ENCODE results near the gene E2F1.

The E2F1 gene

DNA sequence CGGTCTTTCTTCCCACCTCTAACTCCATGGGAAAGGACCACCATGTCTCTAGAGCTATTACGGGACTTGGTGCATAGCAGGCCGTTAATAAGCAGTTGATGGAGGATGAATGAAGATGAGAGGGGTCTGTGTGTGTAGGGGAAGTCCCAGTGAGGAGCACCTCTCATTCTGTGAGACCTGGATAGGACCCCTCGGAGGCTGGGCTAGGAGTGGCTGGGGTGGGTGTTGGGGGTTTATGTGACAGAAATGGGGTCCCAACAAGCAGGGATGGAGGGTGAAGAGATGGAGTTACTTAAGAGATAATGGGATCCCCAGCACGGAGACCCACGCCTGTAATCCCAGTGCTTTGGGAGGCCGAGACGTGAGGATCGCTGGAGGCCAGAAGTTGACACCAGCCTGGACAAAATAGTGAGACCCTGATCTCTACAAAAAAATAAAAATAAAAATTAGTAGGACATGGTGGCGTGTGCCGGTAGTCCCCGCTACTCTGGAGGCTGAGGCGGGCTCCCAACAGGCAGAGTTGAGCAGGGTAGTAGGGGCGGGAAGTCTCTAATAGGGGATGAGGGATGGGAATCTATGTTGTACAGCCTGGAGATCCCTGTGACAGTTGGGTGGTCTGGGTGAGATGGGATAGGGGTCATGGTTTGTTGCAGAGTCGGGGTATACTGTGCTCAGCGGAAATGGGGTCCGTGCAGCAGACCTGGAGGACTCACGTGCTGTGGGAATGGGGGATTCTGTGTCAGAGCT, 44.9 kb upstream of the E2F1 start:
- H3K36me3 ChIP-seq = no peaks in the 10 kb centered on the region
- no peaks in the 10 kb centered on the region for H3K27me3 ChIP-seq
- H3K4me1 ChIP-seq = peaks cover 5 to 27% (median 14%) of the 10 kb centered on the region in 4 donors
- peaks cover 0 to 7% (median under 1%) of the 10 kb centered on the region in 3 donors for H3K9me3 ChIP-seq
- peak overlapping the region; percentile 91 to 92 for H3K27ac ChIP-seq
- DNase-seq = no peak
- peak overlapping the region; percentile 60 for H3K4me3 ChIP-seq
- intact Hi-C loops (cut with DNase I; ENCODE audit: low total_unique reads) = loop anchor here (10.0 kb wide), 1 partner anchor 46 kb away; the partner anchor contains the start of gene E2F1
- TF ChIP-seq, protein P1, sequence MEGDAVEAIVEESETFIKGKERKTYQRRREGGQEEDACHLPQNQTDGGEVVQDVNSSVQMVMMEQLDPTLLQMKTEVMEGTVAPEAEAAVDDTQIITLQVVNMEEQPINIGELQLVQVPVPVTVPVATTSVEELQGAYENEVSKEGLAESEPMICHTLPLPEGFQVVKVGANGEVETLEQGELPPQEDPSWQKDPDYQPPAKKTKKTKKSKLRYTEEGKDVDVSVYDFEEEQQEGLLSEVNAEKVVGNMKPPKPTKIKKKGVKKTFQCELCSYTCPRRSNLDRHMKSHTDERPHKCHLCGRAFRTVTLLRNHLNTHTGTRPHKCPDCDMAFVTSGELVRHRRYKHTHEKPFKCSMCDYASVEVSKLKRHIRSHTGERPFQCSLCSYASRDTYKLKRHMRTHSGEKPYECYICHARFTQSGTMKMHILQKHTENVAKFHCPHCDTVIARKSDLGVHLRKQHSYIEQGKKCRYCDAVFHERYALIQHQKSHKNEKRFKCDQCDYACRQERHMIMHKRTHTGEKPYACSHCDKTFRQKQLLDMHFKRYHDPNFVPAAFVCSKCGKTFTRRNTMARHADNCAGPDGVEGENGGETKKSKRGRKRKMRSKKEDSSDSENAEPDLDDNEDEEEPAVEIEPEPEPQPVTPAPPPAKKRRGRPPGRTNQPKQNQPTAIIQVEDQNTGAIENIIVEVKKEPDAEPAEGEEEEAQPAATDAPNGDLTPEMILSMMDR (IDR thresholded peaks at IDR 0.05) = no peak

DNA sequence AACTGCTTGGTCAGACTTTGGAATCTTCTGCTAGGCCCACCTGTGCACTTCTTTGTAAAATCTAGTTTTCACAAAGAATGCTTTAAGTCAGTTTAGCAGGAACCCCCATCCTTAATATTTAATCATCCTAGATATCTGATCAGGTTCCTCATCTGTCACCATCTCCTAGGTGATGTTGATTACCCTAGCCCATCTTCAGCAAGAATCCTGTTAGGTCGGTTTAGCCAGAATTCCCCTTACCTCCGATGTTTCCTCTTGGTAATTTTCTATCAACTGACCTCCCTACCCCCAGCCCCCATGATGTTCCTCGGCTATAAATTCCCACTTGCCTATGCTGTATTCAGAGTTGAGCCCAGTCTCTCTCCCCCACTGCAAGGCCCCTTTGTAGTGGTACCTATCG, 42.9 kb upstream of the E2F1 start:
- DNase-seq = no peak
- H3K27me3 ChIP-seq = no peaks in the 10 kb centered on the region

DNA sequence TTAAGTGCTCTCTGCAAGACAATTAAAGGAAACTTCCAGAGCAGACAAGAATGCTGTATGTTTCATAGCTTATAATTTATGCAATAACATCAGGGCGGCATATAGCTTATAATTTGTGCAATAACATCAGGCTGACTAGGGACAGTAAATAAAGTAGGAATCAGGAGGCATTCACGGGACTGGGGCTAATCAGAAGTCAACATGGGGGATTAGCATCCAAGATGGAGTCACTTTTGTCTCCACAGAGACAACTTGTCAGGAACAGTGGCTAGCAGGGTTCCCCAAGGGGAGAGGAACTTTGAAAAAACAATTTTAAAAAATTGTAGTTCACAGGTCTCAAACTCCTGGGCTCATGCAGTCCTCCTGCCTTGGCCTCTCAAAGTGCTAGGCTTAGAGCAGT, 42.3 kb upstream of the E2F1 start:
- DNase-seq = no peak
- Histone ChIP-seq H3K27ac (no peak overlapping the region), H3K36me3 (no peaks in the 10 kb centered on the region), H3K4me1 (peaks cover under 1 to 17% (median 8%) of the 10 kb centered on the region in 4 donors), H3K4me3 (no peak overlapping the region), H3K27me3 (no peaks in the 10 kb centered on the region), H3K9me3 (no peaks in the 10 kb centered on the region)
- intact Hi-C loops (cut with DNase I; ENCODE audit: low total_unique reads) = no loop called here
- TF ChIP-seq, protein P1 (IDR thresholded peaks at IDR 0.05) = no peak

More for the DNA sequence above, 42.9 kb upstream of the E2F1 start:
- Histone ChIP-seq H3K4me1 (peaks cover 5 to 24% (median 12%) of the 10 kb centered on the region in 4 donors), H3K36me3 (no peaks in the 10 kb centered on the region), H3K9me3 (no peaks in the 10 kb centered on the region), H3K4me3 (no peak overlapping the region), H3K27ac (no peak overlapping the region)
- intact Hi-C loops (cut with DNase I; ENCODE audit: low total_unique reads) = no loop called here
- TF ChIP-seq, protein P1 (IDR thresholded peaks at IDR 0.05) = no peak

DNA sequence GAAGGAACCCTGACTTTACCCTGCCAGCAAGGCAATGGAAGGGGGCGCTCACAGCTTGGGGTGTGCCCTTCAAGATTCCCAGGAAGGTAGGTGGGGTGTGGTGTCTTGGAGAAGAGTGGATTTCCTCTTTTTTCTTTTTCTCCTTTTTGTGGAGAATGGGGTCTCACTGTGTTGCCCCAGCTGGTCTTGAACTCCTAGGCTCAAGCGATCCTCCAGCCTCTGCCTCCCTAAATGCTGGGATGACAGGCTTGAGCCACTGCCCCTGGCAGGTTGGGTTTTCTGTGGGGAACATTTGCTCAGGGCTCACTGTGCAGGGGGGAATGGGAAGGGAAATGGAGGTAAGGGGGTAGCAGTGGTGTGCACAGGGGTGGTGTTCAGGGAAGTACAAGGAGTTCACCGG, 41.6 kb upstream of the E2F1 start:
- Histone ChIP-seq H3K4me3 (no peak overlapping the region), H3K27me3 (no peaks in the 10 kb centered on the region), H3K36me3 (no peaks in the 10 kb centered on the region), H3K4me1 (peaks cover 0 to 11% (median 4%) of the 10 kb centered on the region in 4 donors), H3K9me3 (no peaks in the 10 kb centered on the region), H3K27ac (no peak overlapping the region)
- intact Hi-C loops (cut with DNase I; ENCODE audit: low total_unique reads) = no loop called here
- DNase-seq = no peak
- TF ChIP-seq, protein P1 (IDR thresholded peaks at IDR 0.05) = no peak

DNA sequence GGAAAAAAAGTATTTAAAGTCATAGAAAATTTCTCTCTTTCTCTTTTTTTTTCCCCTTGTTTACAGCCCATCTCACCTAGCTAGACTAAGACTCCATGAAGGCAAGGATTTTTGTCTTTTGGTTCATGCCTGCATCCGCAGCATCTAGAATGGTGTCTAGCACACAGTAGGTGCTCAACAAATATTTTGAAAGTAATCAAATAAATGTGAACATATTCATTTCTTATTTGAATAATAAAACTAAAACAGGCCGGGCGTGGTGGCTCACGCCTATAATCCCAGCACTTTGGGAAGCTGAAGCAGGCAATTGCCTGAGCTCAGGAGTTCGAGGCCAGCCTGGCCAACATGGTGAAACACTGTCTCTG, 40.9 kb upstream of the E2F1 start:
- Histone ChIP-seq H3K27ac (no peak overlapping the region), H3K9me3 (no peaks in the 10 kb centered on the region), H3K36me3 (no peaks in the 10 kb centered on the region), H3K4me3 (no peak overlapping the region), H3K4me1 (peaks cover 0 to 6% (median 3%) of the 10 kb centered on the region in 4 donors), H3K27me3 (no peaks in the 10 kb centered on the region)
- no peak for DNase-seq
- intact Hi-C loops (cut with DNase I; ENCODE audit: low total_unique reads) = no loop called here
- TF ChIP-seq, protein P1 (IDR thresholded peaks at IDR 0.05) = no peak
